Heart left ventricle (tissue), 16 donors: Measurements from ENCODE around the gene SEMA3E. TPM values are rescaled to one million over a fixed set of nuclear protein-coding genes. Genes with fewer than 3 reads are reported as not detected.

Source experiments
- ATAC-seq, 4 donors: fragments of 200-7000 bp; cut with Tn5 transposase; one replicate each; pipeline ENCODE4 v1.9.1; 2020 to 2022; ENCODE audit warnings: moderate library complexity in 4 of 4, mild to moderate bottlenecking in 3 of 4, moderate number of reproducible peaks in 1 of 4
- DNase-seq, 5 donors: peaks; one replicate each; pipeline ENCODE4 v3.0.0-alpha.2; 2020
- H3K27ac ChIP-seq, 12 donors: fragments of 200-600 bp; sonication (generic) in 4 of 12; one replicate each; pipeline versions ENCODE4 v1.5.0 to v1.8.0; 2016 to 2022; ENCODE audit warnings: mild to moderate bottlenecking in 2 of 12
- H3K27me3 ChIP-seq, 9 donors: fragments of 200-600 bp; sonication (generic) in 2 of 9; one replicate each; pipeline versions ENCODE4 v1.5.1 to v1.8.0; 2016 to 2022; ENCODE audit warnings: mild to moderate bottlenecking in 3 of 9
- H3K36me3 ChIP-seq, 9 donors: fragments of 200-600 bp; sonication (generic) in 2 of 9; one replicate each; pipeline versions ENCODE4 v1.5.0 to v1.8.0; 2018 to 2022; ENCODE audit warnings: mild to moderate bottlenecking in 2 of 9
- H3K4me1 ChIP-seq, 12 donors: fragments of 200-600 bp; sonication (generic) in 4 of 12; one replicate each; pipeline versions ENCODE4 v1.5.0 to v1.8.0; 2016 to 2022; ENCODE audit warnings: mild to moderate bottlenecking in 3 of 12
- H3K4me3 ChIP-seq, 12 donors: fragments of 200-600 bp; sonication (generic) in 4 of 12; one replicate each; pipeline versions ENCODE4 v1.5.0 to v1.8.0; 2017 to 2022; ENCODE audit warnings: mild to moderate bottlenecking in 9 of 12, moderate library complexity in 4 of 12
- H3K9me3 ChIP-seq, 12 donors: fragments of 200-600 bp; sonication (generic) in 4 of 12; one replicate each; pipeline versions ENCODE4 v1.5.0 to v1.8.0; 2016 to 2022; ENCODE audit warnings: mild to moderate bottlenecking in 1 of 12
- CTCF ChIP-seq, 12 donors: fragments of 200-600 bp; sonication (generic) in 4 of 12; IDR thresholded peaks; one replicate each; pipeline versions ENCODE4 v1.5.0 to v1.8.0; 2018 to 2022; ENCODE audit warnings: antibody characterized with exemption in 12 of 12, mild to moderate bottlenecking in 5 of 12
- POLR2A ChIP-seq, 2 donors: fragments of 450-650 bp; IDR thresholded peaks; one replicate each; pipeline ENCODE4 v1.6.1; 2017; ENCODE audit warnings: antibody characterized with exemption in 2 of 2, mild to moderate bottlenecking in 2 of 2, moderate library complexity in 2 of 2
- WGBS, 4 donors: extraction: QIAGEN DNeasy Blood & Tissue Kit in 2 of 4; methylation state at CpG; one replicate each; pipeline versions ENCODE4 v1.1.5 to v1.1.7; 2013 to 2018; 5-methylcytosine and 5-hydroxymethylcytosine counted together
- intact Hi-C, 10 donors: fragments of 100-400 bp; cut with DNase I; formaldehyde crosslinking; loops; one replicate each; pipeline versions ENCODE4 v1.11.1 to v1.14.2; 2022
- polyA plus RNA-seq, 2 donors: library from polyadenylated mRNA; stranded (reverse); fragments of 200-250 nt; gene quantifications; one replicate each; pipeline ENCODE4 v1.2.3, GENCODE V29; 2013
- total RNA-seq, 9 donors: library from RNA; depleted of rRNA in 2 of 9; stranded (reverse); fragments of >200 nt in 2 of 9; fragmentation: NEBNext Ultra II Directional in 3 of 9; extraction: Animal tissue kit (Norgen Biotek cat#: 25700) in 3 of 9; gene quantifications; one replicate each; pipeline versions ENCODE4 v1.1.0 to v1.2.4, GENCODE V29; 2016 to 2023
- donor health status: ischemic (EF 13 %, LVEDD 7.1; RV severe dilation, severe dysfunction).
- donor health status: healthy with polysubstance abuse.
- donor health status: DM: no; HTN: yes; CAD: no.
- donor health status: DM: no; HTN: no; CAD: no.
- donor health status: ischemic (EF 25% LVEDD 6.9; RV normal size, moderate dysfunction).
- donor health status: ischemic (EF 25% LVEDD 5.7; RV mildly dilated, moderate dysfunction).
- donor health status: healthy.
- donor health status: DM: yes; HTN: yes; CAD: no.
- donor health status: ischemic (EF 35%, LVEDD 5.7; RV mildly dilated, moderate dysfunction).
- donor health status: nonischemic (EF 11% LVEDD 7.7; RV severe dilation, severe dysfunction).
- donor health status: DM: yes; HTN: yes; CAD: no.
- donor health status: PGD.
- donor health status: ischemic (EF 29% LVEDD 5.4; RV normal size, mild dysfunction).
- donor health status: nonischemic (EF 23%, LVEDD 6.1; RV moderate dilation, normal function).

The SEMA3E gene
- total and polyA plus RNA-seq, 11 donors: 0.04 to 1.2 (median 0.17) TPM; not detected in 3

- no peak for TF ChIP-seq POLR2A (IDR thresholded peaks at IDR 0.05)
- no peak for TF ChIP-seq CTCF (IDR thresholded peaks at IDR 0.05)
- 94 to 100% (median 95%) methylated on average over 1 of the region's 1 CpG for WGBS, 4 donors
- intact Hi-C loops: loop anchor here in 3 of 10 donors (5.0 to 10.0 kb wide), 3 partner anchors 238 to 838 kb away; no protein-coding TSS in a partner anchor
- peaks cover 0 to 2% (median 0%) of the 10 kb centered on the region in 12 donors for H3K4me1 ChIP-seq
- DNase-seq: no peak
- no peaks in the 10 kb centered on the region for H3K9me3 ChIP-seq
- no peak for ATAC-seq
- no peak overlapping the region for H3K4me3 ChIP-seq
- H3K27ac ChIP-seq: no peak overlapping the region
- peaks cover 0 to 17% (median 0%) of the 10 kb centered on the region in 9 donors for H3K27me3 ChIP-seq
- no peaks in the 10 kb centered on the region for H3K36me3 ChIP-seq
Measured at GRCh38 chr7:83652481-83652880, 3.5 kb upstream of the SEMA3E start.

DNA sequence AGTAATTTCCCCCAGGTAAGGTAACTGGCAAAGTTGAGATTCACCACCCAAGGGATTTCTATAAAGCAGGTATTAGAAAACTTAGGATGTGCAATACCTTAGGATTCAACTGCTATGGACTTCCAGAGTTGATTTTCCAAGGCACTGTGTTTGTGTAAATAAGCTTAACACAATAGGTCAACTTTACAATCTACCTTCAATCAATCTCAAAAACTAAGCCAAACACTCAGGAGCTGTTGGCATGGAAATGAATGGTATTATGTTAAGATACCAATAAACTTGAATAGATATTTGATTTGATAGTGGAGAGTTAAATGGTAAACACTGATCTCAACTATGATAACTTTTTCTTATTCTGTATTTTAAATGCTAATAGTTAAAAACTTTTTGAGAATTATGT is 762 bp upstream of the SEMA3E start:
- H3K4me3 ChIP-seq: no peak overlapping the region
- H3K4me1 ChIP-seq: peaks cover 0 to 2% (median 0%) of the 10 kb centered on the region in 12 donors
- TF ChIP-seq POLR2A (IDR thresholded peaks at IDR 0.05): no peak
- no peak for TF ChIP-seq CTCF (IDR thresholded peaks at IDR 0.05)
- no peaks in the 10 kb centered on the region for H3K9me3 ChIP-seq
- peaks cover 0 to 18% (median 0%) of the 10 kb centered on the region in 9 donors for H3K27me3 ChIP-seq
- DNase-seq (no peak), ATAC-seq (no peak)
- no peaks in the 10 kb centered on the region for H3K36me3 ChIP-seq
- H3K27ac ChIP-seq: no peak overlapping the region
- intact Hi-C loops: loop anchor here in 3 of 10 donors (5.0 to 10.0 kb wide), 3 partner anchors 235 to 835 kb away; no protein-coding TSS in a partner anchor

DNA sequence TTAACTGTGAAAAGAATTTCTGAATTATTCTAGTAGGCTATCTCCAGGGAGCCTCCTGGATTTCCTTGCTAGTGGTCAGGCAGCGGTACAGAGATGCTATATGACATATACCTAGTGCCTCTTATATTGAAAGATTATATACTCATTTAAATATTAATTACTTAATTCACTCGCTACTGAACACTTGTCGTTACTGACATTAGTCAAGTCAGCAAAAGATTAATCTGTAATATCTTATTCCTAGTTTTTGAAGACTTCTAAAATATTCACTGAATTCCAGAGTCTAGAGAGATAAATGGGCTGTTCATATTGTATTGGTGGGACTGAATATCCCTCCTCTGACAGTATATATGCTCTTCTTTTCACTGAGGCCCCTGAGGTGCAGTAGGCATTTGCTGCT is 2.9 kb downstream of the SEMA3E start:
- H3K27ac ChIP-seq: no peak overlapping the region
- intact Hi-C loops: no loop called here
- peaks cover 0 to 2% (median 0%) of the 10 kb centered on the region in 12 donors for H3K4me1 ChIP-seq
- H3K4me3 ChIP-seq: no peak overlapping the region
- DNase-seq: no peak
- 83 to 94% (median 90%) methylated on average over 3 of the region's 3 CpGs for WGBS, 4 donors
- TF ChIP-seq POLR2A (IDR thresholded peaks at IDR 0.05) (no peak), CTCF (IDR thresholded peaks at IDR 0.05) (no peak)
- H3K36me3 ChIP-seq: no peaks in the 10 kb centered on the region
- H3K9me3 ChIP-seq: no peaks in the 10 kb centered on the region
- peaks cover 0 to 18% (median 0%) of the 10 kb centered on the region in 9 donors for H3K27me3 ChIP-seq
- ATAC-seq: no peak

DNA sequence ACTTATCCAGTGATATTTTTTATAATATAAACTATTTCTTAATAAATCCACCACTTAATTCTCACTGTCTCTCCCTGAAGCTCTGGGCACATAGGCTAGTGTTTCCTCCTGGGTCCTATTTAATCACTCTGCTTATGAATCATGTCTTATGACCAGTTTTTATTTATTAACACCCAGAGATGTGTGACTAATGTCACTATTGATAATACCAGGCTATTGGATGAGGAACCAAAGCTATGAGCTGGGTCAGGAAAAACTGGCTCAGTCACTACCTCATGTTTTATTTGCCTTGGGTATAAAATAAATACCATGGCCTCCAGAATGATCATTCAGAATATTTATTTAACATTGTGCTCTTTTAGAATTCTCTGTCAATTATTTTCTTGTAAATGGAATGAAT is 5.2 kb downstream of the SEMA3E start:
- Histone ChIP-seq H3K27me3 (peaks cover 0 to 14% (median 0%) of the 10 kb centered on the region in 9 donors), H3K9me3 (no peaks in the 10 kb centered on the region), H3K4me1 (peaks cover 0 to under 1% (median 0%) of the 10 kb centered on the region in 12 donors), H3K4me3 (no peak overlapping the region), H3K36me3 (no peaks in the 10 kb centered on the region), H3K27ac (no peak overlapping the region)
- TF ChIP-seq POLR2A (IDR thresholded peaks at IDR 0.05) (no peak), CTCF (IDR thresholded peaks at IDR 0.05) (no peak)
- no peak for DNase-seq
- intact Hi-C loops: no loop called here
- no peak for ATAC-seq
